CD4-positive, alpha-beta T cell treated with Interferon alpha-2 for 1 hour (primary cell): ENCODE measurements around the gene RALGDS.
A peak's percentile ranks its signal among the peaks of the same experiment; 100 is the strongest.

Source experiments
- DNase-seq, 2 donors: peaks; one replicate each; pipeline ENCODE4 v3.0.0-alpha.2; 2020 to 2022

RALGDS gene

GRCh38 chr9:133117271-133118178 is 3.5 kb downstream of the RALGDS start:
- DNase-seq, result no peak

GRCh38 chr9:133116346-133117231 is 4.5 kb downstream of the RALGDS start:
- DNase-seq, result no peak

- DNase-seq, result peak; percentile 34 to 58
These were observed 5.3 kb downstream of the RALGDS start for GRCh38 chr9:133115604-133116345.

GRCh38 chr9:133114886-133115603 is 6.0 kb downstream of the RALGDS start:
- DNase-seq, result peak in 1 of 2 donors; percentile 21

GRCh38 chr9:133113949-133114885 is 6.8 kb downstream of the RALGDS start:
- DNase-seq, result no peak

GRCh38 chr9:133113163-133113948 is 7.7 kb downstream of the RALGDS start:
- peak; percentile 42 to 71 for DNase-seq

GRCh38 chr9:133112663-133113026 is 8.4 kb downstream of the RALGDS start:
- DNase-seq, result peak; percentile 67 to 88

DNA sequence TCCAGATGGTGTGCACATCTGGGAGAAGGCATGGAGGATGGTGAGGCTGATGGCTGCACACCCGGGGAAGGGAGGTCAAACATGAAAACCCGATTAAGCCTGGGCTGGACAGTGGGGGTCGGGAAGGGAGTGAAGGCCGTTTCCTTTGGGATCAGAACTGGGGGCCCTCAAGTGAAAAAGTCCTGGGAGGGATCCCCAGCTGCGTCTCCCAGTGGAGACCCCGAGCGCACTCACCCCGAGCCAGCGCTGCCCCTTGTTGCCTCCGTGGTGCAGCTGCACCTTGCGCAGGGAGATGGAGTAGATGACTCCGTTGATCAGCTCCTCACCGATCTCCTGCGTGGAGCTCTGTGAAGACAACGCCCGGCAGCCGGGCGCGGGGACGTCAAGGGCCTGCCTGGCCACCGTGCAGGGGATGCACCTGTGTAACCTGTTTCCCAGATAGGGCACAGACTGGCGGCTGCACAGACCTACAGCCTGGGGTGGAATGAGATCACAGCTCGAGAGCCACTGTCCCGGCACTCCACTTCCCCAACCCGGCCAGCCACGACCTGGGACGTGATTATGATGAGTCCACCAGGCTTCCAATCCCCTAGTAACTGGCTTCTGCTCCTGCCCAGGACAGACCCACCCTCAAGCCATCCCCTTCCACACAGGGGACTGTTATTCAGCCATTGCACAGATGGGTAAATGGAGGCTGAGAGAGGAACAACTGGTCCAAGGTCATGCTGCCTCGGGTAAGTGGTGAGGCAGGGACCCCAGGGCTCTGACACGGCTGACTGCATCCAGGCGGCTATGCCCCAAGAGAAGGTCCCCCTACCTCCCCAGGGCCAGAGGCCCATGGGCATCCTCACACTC is 9.0 kb downstream of the RALGDS start:
- DNase-seq, result no peak

DNA sequence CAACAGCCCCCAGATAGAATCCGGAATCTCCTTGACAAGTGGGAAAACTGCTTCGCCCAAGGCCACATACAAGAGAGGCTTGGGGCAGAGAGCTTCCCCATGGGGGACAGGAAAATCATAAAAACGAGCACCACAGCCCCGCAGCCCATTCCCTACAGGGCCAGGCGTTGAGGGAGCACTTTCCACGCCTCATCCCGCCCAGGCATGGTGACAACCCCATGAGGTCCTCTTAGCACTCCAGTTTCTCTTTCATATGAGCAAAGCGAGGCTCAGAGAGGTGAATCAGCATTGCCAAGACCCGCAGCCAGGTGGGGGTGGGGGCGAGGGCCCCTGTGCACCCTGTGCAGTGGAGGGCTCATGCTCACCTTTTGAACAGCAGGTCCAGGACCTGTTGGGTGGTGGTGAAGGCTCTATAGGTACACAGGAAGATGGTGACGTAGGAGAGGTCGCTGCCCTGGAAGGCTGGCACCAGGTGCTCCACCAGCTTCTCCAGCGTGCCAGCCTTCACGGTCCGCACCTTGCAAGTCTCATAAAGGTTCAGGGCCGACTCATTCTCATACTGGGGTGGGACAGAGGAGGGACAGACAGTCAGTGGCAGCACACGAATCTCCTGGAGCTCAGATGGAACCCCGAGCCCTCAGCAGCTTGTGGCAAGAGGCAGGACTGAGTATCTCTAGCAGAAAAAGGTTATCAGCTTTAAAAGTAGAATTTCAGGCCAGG is 10.9 kb downstream of the RALGDS start:
- DNase-seq, result no peak

DNA sequence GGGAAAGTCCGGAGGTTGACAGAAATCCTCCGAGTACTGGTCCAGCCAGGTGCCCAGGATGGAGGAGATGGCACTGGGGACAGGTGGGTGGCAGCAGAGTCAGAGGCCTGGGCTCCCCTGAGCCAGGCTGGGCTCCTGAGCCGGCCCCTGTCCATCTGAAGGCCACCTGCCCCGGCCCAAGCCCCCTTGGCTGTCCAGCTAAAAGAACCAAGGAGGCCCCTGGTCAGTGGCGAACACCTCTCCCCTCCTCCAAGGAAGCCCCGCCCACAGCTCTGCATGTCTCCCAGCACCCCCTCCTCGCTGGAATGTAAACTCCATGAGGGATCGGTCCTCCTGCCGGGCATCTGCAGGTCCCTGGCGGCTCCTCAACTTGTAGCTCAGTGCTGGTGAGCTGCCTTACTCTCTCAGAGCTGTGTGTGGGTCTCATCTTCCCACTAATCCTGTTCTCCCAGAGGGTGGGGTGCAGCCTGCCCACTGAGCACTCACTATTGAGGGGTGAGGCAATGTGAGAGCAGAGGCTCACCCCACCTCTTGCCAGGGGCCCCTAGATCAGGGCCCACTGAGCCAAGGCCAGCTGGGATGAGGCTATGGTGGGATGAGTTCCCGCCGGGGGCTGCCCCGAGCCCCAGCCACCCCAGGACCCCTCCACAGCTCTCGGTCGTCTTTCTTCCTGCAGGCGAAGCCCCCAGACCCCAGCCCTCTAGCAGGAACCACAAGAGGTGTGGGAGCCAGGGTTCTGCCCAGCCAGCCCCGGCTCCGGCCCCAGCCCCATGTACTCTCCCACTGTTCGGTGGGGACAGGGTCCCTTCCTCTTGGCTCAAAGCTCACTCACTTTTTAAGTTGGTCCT is 12.0 kb downstream of the RALGDS start:
- DNase-seq, result no peak

GRCh38 chr9:133107961-133108793 is 12.9 kb downstream of the RALGDS start:
- no peak for DNase-seq

- DNase-seq, result no peak
These were observed 13.8 kb downstream of the RALGDS start for GRCh38 chr9:133107245-133107722.

GRCh38 chr9:133106511-133107244 is 14.4 kb downstream of the RALGDS start:
- DNase-seq, result no peak

DNA sequence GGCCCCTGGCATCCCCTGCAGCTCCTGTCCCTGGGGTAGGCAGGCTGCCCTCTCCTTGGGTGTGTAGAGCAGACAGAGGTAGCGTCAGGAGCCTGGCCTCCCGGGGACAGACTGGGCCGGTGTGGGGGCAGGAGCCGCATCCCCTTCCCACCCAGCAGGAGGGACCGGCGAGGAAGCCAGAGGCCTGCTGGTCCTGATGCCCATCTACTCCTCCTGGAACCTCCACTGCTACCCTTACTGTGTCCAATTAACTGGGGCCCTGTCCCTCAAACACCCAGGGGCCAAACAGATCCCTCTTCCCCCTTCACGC is 15.6 kb downstream of the RALGDS start:
- no peak for DNase-seq

DNA sequence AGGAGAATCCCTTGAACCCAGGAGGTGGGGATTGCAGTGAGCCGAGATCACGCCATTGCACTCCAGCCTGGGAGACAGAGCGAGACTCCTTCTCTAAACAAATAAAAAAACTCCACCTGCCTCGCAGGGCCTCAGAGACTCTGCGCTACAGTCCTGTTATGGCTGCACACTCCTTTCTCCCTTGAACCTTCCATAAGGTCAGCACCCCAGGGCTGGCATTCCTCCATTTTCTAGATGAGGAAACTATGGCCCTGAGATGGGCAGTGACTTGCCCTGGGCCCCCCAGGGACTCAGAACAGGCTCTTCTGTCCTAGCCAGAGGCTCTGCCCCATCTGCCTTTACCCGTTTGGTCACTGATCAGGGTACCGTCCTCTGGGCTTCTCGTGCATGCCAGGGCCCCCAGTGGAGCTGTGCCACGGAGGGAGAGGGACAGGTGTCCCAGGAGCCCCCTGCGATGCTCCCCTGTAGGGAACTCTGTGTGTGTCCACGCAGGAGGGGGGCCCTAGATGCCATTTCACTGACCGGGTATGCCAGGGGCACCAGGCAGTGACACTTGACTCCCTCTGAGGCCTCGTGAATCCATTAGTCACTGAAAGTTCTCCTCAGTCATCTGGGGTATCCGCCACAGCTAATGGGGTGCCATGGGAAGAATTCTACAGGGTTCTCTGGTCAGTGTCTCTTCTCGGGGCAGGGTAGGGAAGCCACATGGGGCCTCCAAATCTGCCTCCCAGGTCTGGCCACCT is 16.2 kb downstream of the RALGDS start:
- no peak for DNase-seq
